HG02763 (cell line): ENCODE data around the gene NPY4R.
"Not testable (repeated sequence)": the region's sequence is repeated elsewhere in the genome, so short reads cannot be mapped to it uniquely, and the experiment has no call there.

Source experiments
- ATAC-seq: cut with Tn5 transposase; IDR thresholded peaks from one replicate; pipeline ENCODE4 v1.9.1; 2021; ENCODE audit warnings: mild to moderate bottlenecking, moderate library complexity; ENCODE audit not compliant: unreplicated experiment

The NPY4R gene

DNA sequence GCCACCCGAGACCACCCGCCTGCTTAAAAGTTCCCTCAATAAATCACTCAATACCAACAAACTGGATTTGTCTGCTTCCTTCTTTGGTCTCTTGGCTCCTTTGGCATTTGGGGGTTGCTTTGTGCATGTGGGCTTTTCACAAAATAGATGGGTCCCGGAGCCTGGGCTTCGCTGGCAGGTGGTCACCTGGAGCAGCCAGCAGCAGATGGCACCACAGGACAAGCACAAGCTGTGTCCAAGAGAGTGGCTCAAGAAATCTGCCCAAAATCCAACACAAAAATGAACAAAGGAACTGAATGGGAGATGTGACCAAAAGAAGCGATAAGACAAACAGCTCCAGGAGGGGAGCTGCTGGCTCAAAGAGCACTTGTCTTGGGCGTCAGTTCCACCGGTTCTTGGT, 6.2 kb downstream of the NPY4R start:
- ATAC-seq: not testable (repeated sequence)

DNA sequence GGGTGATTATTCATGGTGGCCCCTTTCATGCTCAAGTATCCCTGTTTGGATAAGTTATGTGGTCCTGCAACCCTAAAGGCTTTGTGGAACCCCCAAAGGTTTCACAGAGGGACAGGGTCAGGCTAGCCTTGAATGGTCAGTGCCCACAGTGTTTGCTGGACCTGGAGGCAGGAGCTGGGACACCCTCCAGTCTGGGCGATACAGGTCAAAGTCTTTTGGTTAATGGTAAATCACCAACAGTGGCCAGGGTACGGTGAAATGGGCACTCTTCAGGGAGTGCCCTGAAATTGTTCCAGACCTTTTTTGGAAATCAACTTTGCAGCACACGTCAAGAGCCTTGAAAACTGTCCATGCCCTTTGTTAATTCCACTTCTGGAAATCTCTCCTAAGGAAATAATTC, 8.7 kb downstream of the NPY4R start:
- not testable (repeated sequence) for ATAC-seq

DNA sequence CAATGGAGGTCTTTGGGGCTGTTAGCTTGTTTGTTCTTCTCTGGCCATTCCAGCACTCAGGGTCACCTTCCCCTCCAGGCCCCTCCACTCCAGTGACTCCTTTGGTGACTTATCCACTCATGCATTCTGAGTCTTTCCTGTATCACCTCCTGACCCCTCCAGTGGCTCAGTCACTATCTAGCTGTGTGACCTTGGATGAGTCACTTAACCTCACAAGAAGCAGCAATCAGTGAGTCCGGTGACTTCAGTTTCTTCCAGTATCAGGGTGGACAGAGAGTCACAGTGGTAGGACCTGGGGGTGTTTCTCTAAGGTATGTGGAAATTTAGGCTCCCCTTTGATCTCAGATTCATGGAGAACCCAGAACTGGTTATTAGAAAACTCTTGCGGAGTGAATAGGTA, 9.8 kb downstream of the NPY4R start:
- ATAC-seq: not testable (repeated sequence)

- not testable (repeated sequence) for ATAC-seq
Measured at GRCh38 chr10:46451365-46451764, 14.4 kb downstream of the NPY4R start.

- ATAC-seq: not testable (repeated sequence)
Measured at GRCh38 chr10:46450829-46451228, 14.9 kb downstream of the NPY4R start.

GRCh38 chr10:46447439-46447838, 18.3 kb downstream of the NPY4R start:
- ATAC-seq: not testable (repeated sequence)

GRCh38 chr10:46445389-46446122, 20.2 kb downstream of the NPY4R start:
- peak; percentile 44 for ATAC-seq

- not testable (repeated sequence) for ATAC-seq
Measured at GRCh38 chr10:46443422-46443821, 22.3 kb downstream of the NPY4R start.

- not testable (repeated sequence) for ATAC-seq
Measured at GRCh38 chr10:46442706-46443275, 23.0 kb downstream of the NPY4R start.

GRCh38 chr10:46441837-46442278, 23.9 kb downstream of the NPY4R start:
- not testable (repeated sequence) for ATAC-seq

DNA sequence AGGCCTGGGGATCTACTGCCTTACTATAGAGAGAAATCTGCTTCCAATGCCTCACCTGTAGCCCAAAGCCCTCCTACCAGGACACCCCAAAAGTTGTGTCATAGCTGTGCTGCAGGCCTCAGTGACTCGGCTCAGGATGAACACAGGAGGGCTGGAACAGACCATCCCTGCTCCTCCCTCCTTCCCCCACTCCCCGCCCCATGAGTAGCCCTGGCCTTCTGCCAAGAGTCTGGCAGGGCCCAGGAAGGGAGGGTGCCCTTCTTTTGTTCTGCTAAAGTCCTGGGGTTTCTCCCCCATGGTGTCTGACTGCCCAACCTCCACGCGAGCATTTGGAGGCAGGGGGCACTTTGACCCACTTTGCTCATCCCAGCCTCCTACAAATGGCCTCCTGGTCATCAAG, 24.8 kb downstream of the NPY4R start:
- not testable (repeated sequence) for ATAC-seq

- ATAC-seq: not testable (repeated sequence)
Measured at GRCh38 chr10:46423550-46423949, 42.2 kb downstream of the NPY4R start.

- not testable (repeated sequence) for ATAC-seq
Measured at GRCh38 chr10:46419570-46420379, 46.0 kb downstream of the NPY4R start.

DNA sequence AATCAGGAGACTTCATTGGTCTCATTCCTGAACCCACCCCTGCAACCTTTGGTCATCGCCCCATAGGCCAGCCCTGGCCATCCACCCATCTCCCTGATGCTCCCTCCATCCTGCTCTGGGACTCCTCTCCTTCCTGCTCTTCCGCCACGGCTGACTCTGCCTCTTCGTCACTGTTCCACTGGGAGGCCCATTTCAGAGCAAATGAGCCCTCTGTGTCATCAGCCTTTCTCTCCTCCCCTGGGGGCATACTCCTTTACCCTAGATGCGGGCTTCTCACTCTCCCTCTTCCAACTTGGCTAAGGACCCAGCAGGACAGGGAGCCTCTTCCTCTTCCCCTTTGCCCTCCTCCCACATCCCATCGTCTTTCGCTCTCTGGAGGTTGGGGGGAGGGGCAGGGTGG, 47.5 kb downstream of the NPY4R start:
- not testable (repeated sequence) for ATAC-seq

DNA sequence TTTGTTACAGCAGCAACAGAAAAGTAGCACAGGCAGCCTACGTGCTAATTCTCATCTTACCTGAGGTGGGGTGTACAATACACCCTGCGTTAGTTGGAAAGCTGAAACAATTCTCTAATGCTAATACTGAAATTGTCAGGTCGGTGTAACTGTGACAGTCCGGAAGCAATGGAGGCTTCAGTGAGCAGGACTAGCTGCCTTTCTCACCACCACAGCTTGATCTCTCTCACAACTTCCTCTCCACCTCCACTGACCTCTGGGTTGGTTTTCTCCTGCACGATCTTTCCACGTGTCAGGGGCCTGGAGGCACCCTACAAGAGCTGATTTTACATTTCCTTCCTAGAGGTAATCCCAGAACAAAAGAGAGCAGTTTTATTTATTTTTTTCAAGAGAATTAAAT, 50.5 kb downstream of the NPY4R start:
- not testable (repeated sequence) for ATAC-seq

DNA sequence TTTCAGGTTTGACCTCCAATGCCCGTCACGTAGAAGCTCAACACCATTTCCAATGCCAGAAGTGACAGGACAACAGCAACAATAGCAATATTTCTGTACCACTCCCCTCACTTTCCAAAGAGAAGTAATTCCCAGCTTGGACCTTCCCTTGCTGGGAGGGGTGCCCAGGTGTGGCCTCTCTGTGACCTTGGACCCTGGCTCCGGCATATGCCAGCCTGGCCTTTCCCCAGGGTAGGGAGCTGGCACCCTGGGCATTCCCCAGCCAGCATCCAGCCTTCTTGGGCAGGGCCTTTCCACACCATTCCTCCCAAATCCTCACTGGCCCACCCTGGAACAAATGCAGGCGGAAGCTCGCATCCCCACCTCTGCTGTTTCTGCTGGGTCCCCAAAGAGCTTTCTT, 53.1 kb downstream of the NPY4R start:
- ATAC-seq: not testable (repeated sequence)

DNA sequence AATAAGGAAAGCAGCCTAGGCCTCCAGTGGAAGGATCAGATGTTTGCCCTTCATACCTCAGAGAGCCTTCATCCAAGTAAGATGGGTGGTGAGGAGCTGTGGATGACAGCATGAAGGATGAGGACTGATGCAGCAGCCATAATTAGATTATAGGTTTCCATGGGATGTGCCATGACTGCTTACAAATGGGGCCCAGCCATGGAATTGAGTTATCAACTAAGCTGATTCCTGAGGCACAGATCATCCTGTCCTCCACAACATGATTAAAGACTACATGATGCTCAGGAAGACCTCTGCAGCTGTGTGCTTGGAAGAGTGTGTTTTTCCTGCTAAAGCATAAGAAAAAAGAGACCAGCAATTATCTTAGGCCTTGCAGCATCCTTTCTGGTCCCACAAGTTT, 54.6 kb downstream of the NPY4R start:
- ATAC-seq: not testable (repeated sequence)
